GM12872 (cell line): ENCODE measurements around the gene RPL27A.

ENCODE experiments used
- CTCF ChIP-seq: IDR thresholded peaks from 3 replicates; pipeline ENCODE4 v1.5.1; 2011; ENCODE audit warnings: low read depth, mild to moderate bottlenecking, low read length, moderate library complexity; ENCODE audit not compliant: insufficient read depth

Gene RPL27A

GRCh38 chr11:8702598-8702915, 20.0 kb downstream of the RPL27A start:
- TF ChIP-seq CTCF = no peak

- no peak for TF ChIP-seq CTCF
These were observed 21.5 kb downstream of the RPL27A start for GRCh38 chr11:8704136-8704535.

- TF ChIP-seq CTCF = no peak
These were observed 22.6 kb downstream of the RPL27A start for GRCh38 chr11:8705146-8705545.

- TF ChIP-seq CTCF = no peak
These were observed 24.3 kb downstream of the RPL27A start for GRCh38 chr11:8706673-8707432.

GRCh38 chr11:8707541-8708191, 25.1 kb downstream of the RPL27A start:
- TF ChIP-seq CTCF = no peak

- TF ChIP-seq CTCF = no peak
These were observed 26.5 kb downstream of the RPL27A start for GRCh38 chr11:8709002-8709672.

- TF ChIP-seq CTCF = no peak
These were observed 27.2 kb downstream of the RPL27A start for GRCh38 chr11:8709777-8710176.
